Sigmoid colon (tissue), 4 donors: ENCODE results near the gene NFATC1.

ENCODE experiments used
- EP300 ChIP-seq, 4 donors: sonication (generic); formaldehyde crosslinking; IDR thresholded peaks; one replicate each; pipeline ENCODE4 v1.6.1; 2017; ENCODE audit warnings: antibody characterized with exemption in 4 of 4
- POLR2A ChIP-seq, 2 donors: fragments of 450-650 bp; IDR thresholded peaks; one replicate each; pipeline ENCODE4 v1.6.1; 2016; ENCODE audit warnings: antibody characterized with exemption in 2 of 2, mild to moderate bottlenecking in 2 of 2, moderate library complexity in 2 of 2
- POLR2AphosphoS5 ChIP-seq, 4 donors: sonication (generic); formaldehyde crosslinking; IDR thresholded peaks; one replicate each; pipeline ENCODE4 v1.6.1; 2017; ENCODE audit warnings: antibody characterized with exemption in 4 of 4
- TF ChIP-seq, protein P1 (sequence below), 4 experiments: fragments of 450-650 bp in 3 of 4; fragments of 200-600 bp in 1 of 4; IDR thresholded peaks; one replicate each; pipeline ENCODE4 v1.5.1; 2016 to 2019; ENCODE audit warnings: antibody characterized with exemption in 4 of 4, mild to moderate bottlenecking in 3 of 4, moderate library complexity in 2 of 4

DNA sequence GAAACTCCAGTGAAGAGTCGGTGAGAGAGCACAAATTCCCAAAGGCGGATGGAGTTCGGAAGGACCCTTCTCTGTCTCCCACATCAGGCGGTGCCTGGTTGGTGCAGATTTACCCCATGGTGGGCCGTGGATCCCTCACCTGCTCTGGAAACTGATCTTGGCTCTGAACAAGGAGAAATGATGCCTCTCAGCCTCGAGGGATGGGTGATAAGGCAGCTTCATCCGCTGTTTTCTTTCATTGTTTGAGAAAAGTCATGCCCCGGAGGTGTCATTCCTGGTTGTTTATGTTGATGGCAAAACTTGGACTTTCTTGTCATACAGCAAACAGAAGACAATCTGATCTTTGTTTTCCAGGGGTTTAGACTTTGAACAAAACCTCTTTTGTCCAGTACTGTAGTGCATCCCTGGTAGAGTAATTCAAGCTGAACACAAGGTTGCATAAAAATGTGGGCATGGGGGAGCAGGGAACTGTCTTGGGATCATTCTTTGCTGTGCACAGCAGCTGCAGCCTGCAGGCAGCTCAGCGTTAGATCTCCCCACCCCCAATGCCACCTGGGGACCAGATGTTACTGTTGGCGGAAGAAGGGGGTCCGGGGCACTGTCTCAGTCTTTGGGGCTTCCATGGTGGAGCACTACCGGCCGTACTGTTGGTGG, 81.3 kb downstream of the NFATC1 start:
- no peak for TF ChIP-seq POLR2AphosphoS5 (IDR thresholded peaks at IDR 0.05)
- TF ChIP-seq, protein P1, sequence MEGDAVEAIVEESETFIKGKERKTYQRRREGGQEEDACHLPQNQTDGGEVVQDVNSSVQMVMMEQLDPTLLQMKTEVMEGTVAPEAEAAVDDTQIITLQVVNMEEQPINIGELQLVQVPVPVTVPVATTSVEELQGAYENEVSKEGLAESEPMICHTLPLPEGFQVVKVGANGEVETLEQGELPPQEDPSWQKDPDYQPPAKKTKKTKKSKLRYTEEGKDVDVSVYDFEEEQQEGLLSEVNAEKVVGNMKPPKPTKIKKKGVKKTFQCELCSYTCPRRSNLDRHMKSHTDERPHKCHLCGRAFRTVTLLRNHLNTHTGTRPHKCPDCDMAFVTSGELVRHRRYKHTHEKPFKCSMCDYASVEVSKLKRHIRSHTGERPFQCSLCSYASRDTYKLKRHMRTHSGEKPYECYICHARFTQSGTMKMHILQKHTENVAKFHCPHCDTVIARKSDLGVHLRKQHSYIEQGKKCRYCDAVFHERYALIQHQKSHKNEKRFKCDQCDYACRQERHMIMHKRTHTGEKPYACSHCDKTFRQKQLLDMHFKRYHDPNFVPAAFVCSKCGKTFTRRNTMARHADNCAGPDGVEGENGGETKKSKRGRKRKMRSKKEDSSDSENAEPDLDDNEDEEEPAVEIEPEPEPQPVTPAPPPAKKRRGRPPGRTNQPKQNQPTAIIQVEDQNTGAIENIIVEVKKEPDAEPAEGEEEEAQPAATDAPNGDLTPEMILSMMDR (IDR thresholded peaks at IDR 0.05) = no peak
- no peak for TF ChIP-seq POLR2A (IDR thresholded peaks at IDR 0.05)
- no peak for TF ChIP-seq EP300 (IDR thresholded peaks at IDR 0.05)
